K562 (cell line): Measurements from ENCODE around the gene EPB41L2.

Experiments used
- ARNT ChIP-seq, 2 experiments: fragments of 450-650 bp; IDR thresholded peaks; 2 replicates each; pipeline ENCODE4 v1.6.1; 2016; ENCODE audit warnings: mild to moderate bottlenecking in 1 of 2
- BRCA1 ChIP-seq, 2 experiments: fragments of 450-650 bp in 1 of 2; sonication (generic) in 1 of 2; formaldehyde crosslinking in 1 of 2; IDR thresholded peaks; 2 replicates each; pipeline versions ENCODE4 v1.5.0 to v1.6.1; 2017 to 2020; ENCODE audit warnings: mild to moderate bottlenecking in 1 of 2, missing genetic modification reagents in 1 of 2
- CEBPB ChIP-seq: fragments of 450-650 bp; IDR thresholded peaks from 2 replicates; pipeline ENCODE4 v1.6.1; 2016; ENCODE audit warnings: missing genetic modification characterization, missing compliant biosample characterization
- CREB1 ChIP-seq, 2 experiments: sonication (generic) in 1 of 2; formaldehyde crosslinking in 1 of 2; IDR thresholded peaks; 2 replicates each; pipeline versions ENCODE4 v1.6.1 to v1.8.0; 2012 to 2022; ENCODE audit warnings: inconsistent platforms in 1 of 2, mild to moderate bottlenecking in 1 of 2, missing genetic modification reagents in 1 of 2, moderate library complexity in 1 of 2
- CTCF ChIP-seq, 3 experiments: IDR thresholded peaks in 2 of 3; conservative IDR thresholded peaks in 1 of 3; 2 replicates each; pipeline ENCODE4 v1.5.1; 2011 to 2012; ENCODE audit warnings: low read length in 3 of 3, mild to moderate bottlenecking in 3 of 3, control low read depth in 2 of 3, improper control_type of control experiment in 1 of 3, inconsistent platforms in 1 of 3, low read depth in 1 of 3, mixed read lengths in 1 of 3, moderate library complexity in 1 of 3; ENCODE audit not compliant: insufficient read depth in 2 of 3
- E2F4 ChIP-seq: sonication (generic); formaldehyde crosslinking; IDR thresholded peaks from 2 replicates; pipeline ENCODE4 v1.8.0; 2022; ENCODE audit warnings: mild to moderate bottlenecking, low read depth, missing genetic modification reagents
- HDAC2 ChIP-seq: fragments of 450-650 bp; IDR thresholded peaks from 2 replicates; pipeline ENCODE4 v1.6.1; 2016; ENCODE audit warnings: mild to moderate bottlenecking
- KDM1A ChIP-seq, 2 experiments: fragments of 450-650 bp; IDR thresholded peaks; 2 replicates each; pipeline ENCODE4 v1.6.1; 2016; ENCODE audit warnings: mild to moderate bottlenecking in 2 of 2
- SP2 ChIP-seq: IDR thresholded peaks from 2 replicates; pipeline ENCODE4 v1.6.1; 2011; ENCODE audit warnings: mild to moderate bottlenecking, low read depth, low read length, moderate library complexity; ENCODE audit not compliant: poor library complexity, severe bottlenecking; ENCODE audit errors: extremely low read depth
- ZBTB40 ChIP-seq, 2 experiments: fragments of 450-650 bp in 1 of 2; sonication (generic) in 1 of 2; formaldehyde crosslinking in 1 of 2; IDR thresholded peaks; 2 replicates each; pipeline versions ENCODE4 v1.7.1 to v1.9.0; 2016 to 2022; ENCODE audit warnings: inconsistent platforms in 1 of 2, mild to moderate bottlenecking in 1 of 2, missing genetic modification reagents in 1 of 2
- ZNF707 ChIP-seq: fragments of 250-450 bp; sonication (Bioruptor Pico); conservative IDR thresholded peaks from 2 replicates; pipeline ENCODE4 v1.8.0; 2022; ENCODE audit warnings: inconsistent platforms, mild to moderate bottlenecking, moderate library complexity
- ZNF830 ChIP-seq: fragments of 250-450 bp; sonication (Bioruptor Pico); IDR thresholded peaks from 2 replicates; pipeline ENCODE4 v1.5.0; 2021; ENCODE audit warnings: mild to moderate bottlenecking
- TF ChIP-seq, protein P1 (sequence below): sonication (generic); formaldehyde crosslinking; IDR thresholded peaks from 2 replicates; pipeline ENCODE4 v1.5.0; 2020; ENCODE audit warnings: missing genetic modification reagents

- TF ChIP-seq BRCA1 (IDR thresholded peaks at IDR 0.05) (no peak), BRCA1 (CRISPR knock-in tag; IDR thresholded peaks at IDR 0.05) (no peak), E2F4 (CRISPR knock-in tag) (no peak), CTCF (IDR thresholded peaks at IDR 0.05 in 2 of 3, conservative IDR thresholded peaks at IDR 0.05 in 1 of 3; ENCODE audit: insufficient read depth in 2 of 3, low read depth in 1 of 3, low read length in 3 of 3) (no peak), ZBTB40 (IDR thresholded peaks at IDR 0.05) (no peak), ZBTB40 (CRISPR knock-in tag; IDR thresholded peaks at IDR 0.05) (no peak), CEBPB (tag) (no peak), CREB1 (IDR thresholded peaks at IDR 0.05) (no peak), CREB1 (CRISPR knock-in tag; IDR thresholded peaks at IDR 0.05) (no peak), ZNF707 (CRISPR knock-in tag) (no peak), SP2 (no peak), KDM1A (IDR thresholded peaks at IDR 0.05) (no peak), ARNT (IDR thresholded peaks at IDR 0.05) (no peak), ZNF830 (no peak), HDAC2 (no peak)
- TF ChIP-seq, protein P1, sequence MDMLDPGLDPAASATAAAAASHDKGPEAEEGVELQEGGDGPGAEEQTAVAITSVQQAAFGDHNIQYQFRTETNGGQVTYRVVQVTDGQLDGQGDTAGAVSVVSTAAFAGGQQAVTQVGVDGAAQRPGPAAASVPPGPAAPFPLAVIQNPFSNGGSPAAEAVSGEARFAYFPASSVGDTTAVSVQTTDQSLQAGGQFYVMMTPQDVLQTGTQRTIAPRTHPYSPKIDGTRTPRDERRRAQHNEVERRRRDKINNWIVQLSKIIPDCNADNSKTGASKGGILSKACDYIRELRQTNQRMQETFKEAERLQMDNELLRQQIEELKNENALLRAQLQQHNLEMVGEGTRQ: no peak
Observed at GRCh38 chr6:130980310-130981032, 82.6 kb downstream of the EPB41L2 start.
